ACC112 (cell line): ENCODE results near the gene PLOD3.
"Not testable (repeated sequence)": the region's sequence is repeated elsewhere in the genome, so short reads cannot be mapped to it uniquely, and the experiment has no call there.

Experiments used
- H2AFZ ChIP-seq: fragments of 200-600 bp; sonication (generic); one replicate; pipeline ENCODE4 v1.6.0; 2017; ENCODE audit warnings: antibody characterized with exemption, low read length; ENCODE audit not compliant: unreplicated experiment
- H3K27ac ChIP-seq: fragments of 200-600 bp; sonication (generic); 2 replicates; pipeline ENCODE4 v1.5.1; 2014; ENCODE audit warnings: low read depth, mild to moderate bottlenecking, antibody characterized with exemption, low read length, moderate library complexity
- H3K27me3 ChIP-seq: fragments of 200-600 bp; sonication (generic); 2 replicates; pipeline ENCODE4 v1.6.1; 2014; ENCODE audit warnings: mild to moderate bottlenecking, antibody characterized with exemption, low read length, moderate library complexity, mixed read lengths; ENCODE audit not compliant: insufficient read depth
- H3K36me3 ChIP-seq: fragments of 200-600 bp; sonication (generic); 2 replicates; pipeline ENCODE4 v1.6.1; 2016; ENCODE audit warnings: mild to moderate bottlenecking, antibody characterized with exemption, low read length, moderate library complexity, mixed read lengths; ENCODE audit not compliant: insufficient read depth
- H3K4me1 ChIP-seq: fragments of 200-600 bp; sonication (generic); one replicate; pipeline ENCODE4 v1.6.1; 2016; ENCODE audit warnings: low read length, mixed read lengths; ENCODE audit not compliant: insufficient read depth, unreplicated experiment, control insufficient read depth
- H3K4me3 ChIP-seq: fragments of 200-600 bp; sonication (generic); 2 replicates; pipeline ENCODE4 v1.5.1; 2014; ENCODE audit warnings: mild to moderate bottlenecking, low read depth, low read length
- H3K79me2 ChIP-seq: fragments of 200-600 bp; sonication (generic); one replicate; pipeline ENCODE4 v1.6.0; 2016; ENCODE audit warnings: low read length; ENCODE audit not compliant: control insufficient read depth, unreplicated experiment, insufficient read depth

Gene PLOD3

GRCh38 chr7:101207459-101207858, 9.9 kb downstream of the PLOD3 start:
- no peaks in the 10 kb centered on the region for H3K79me2 ChIP-seq
- H3K27ac ChIP-seq, result no peak overlapping the region
- peaks cover 2% of the 10 kb centered on the region; the same call in 1 of the 2 replicates for H3K36me3 ChIP-seq
- peaks cover 4% of the 10 kb centered on the region; the same call in 1 of the 2 replicates for H3K27me3 ChIP-seq
- no peak overlapping the region for H3K4me3 ChIP-seq
- no peaks in the 10 kb centered on the region for H3K4me1 ChIP-seq
- H2AFZ ChIP-seq, result no peak overlapping the region

- no peaks in the 10 kb centered on the region for H3K79me2 ChIP-seq
- no peak overlapping the region for H3K27ac ChIP-seq
- no peak overlapping the region for H2AFZ ChIP-seq
- H3K36me3 ChIP-seq, result peaks cover 2% of the 10 kb centered on the region; the same call in 1 of the 2 replicates
- peaks cover 12% of the 10 kb centered on the region for H3K27me3 ChIP-seq
- H3K4me3 ChIP-seq, result no peak overlapping the region
- H3K4me1 ChIP-seq, result peaks cover 6% of the 10 kb centered on the region
Measured at GRCh38 chr7:101206665-101207042, 10.7 kb downstream of the PLOD3 start.

GRCh38 chr7:101205901-101206664, 11.3 kb downstream of the PLOD3 start:
- H3K27ac ChIP-seq, result no peak overlapping the region

GRCh38 chr7:101203740-101204738, 13.3 kb downstream of the PLOD3 start:
- H2AFZ ChIP-seq, H3K79me2 ChIP-seq, H3K4me1 ChIP-seq, H3K27ac ChIP-seq, H3K4me3 ChIP-seq, H3K36me3 ChIP-seq: not testable (repeated sequence)
- H3K27me3 ChIP-seq, result peaks cover 28% of the 10 kb centered on the region

More at GRCh38 chr7:101205901-101206664, 11.3 kb downstream of the PLOD3 start:
- H3K4me1 ChIP-seq, result peaks cover 6% of the 10 kb centered on the region
- H3K4me3 ChIP-seq, result no peak overlapping the region
- H3K36me3 ChIP-seq, result peaks cover 2% of the 10 kb centered on the region; the same call in 1 of the 2 replicates
- H2AFZ ChIP-seq, result no peak overlapping the region
- H3K79me2 ChIP-seq, result no peaks in the 10 kb centered on the region
- peaks cover 17% of the 10 kb centered on the region for H3K27me3 ChIP-seq

- no peaks in the 10 kb centered on the region for H3K79me2 ChIP-seq
- no peak overlapping the region for H2AFZ ChIP-seq
- H3K4me3 ChIP-seq, result no peak overlapping the region
- peaks cover 28% of the 10 kb centered on the region for H3K27me3 ChIP-seq
- H3K4me1 ChIP-seq, result peaks cover 6% of the 10 kb centered on the region
- H3K36me3 ChIP-seq, result no peaks in the 10 kb centered on the region
- no peak overlapping the region for H3K27ac ChIP-seq
Measured at GRCh38 chr7:101202603-101202918, 14.8 kb downstream of the PLOD3 start.

GRCh38 chr7:101201695-101202602, 15.4 kb downstream of the PLOD3 start:
- no peaks in the 10 kb centered on the region for H3K79me2 ChIP-seq
- peak overlapping the region; percentile 70; the same call in 1 of the 2 replicates for H3K4me3 ChIP-seq
- H3K27ac ChIP-seq, result no peak overlapping the region
- H3K4me1 ChIP-seq, result peaks cover 6% of the 10 kb centered on the region
- no peaks in the 10 kb centered on the region for H3K36me3 ChIP-seq
- H2AFZ ChIP-seq, result no peak overlapping the region
- peaks cover 28% of the 10 kb centered on the region for H3K27me3 ChIP-seq

- Histone ChIP-seq H3K4me3 (peak within 1 kb of the TSS; percentile 70; the same call in 1 of the 2 replicates), H3K27me3 (peaks cover 28% of the 10 kb centered on the region), H3K79me2 (no peaks in the 10 kb centered on the region), H3K36me3 (no peaks in the 10 kb centered on the region), H3K27ac (no peak within 1 kb of the TSS), H3K4me1 (peaks cover 6% of the 10 kb centered on the region), H2AFZ (no peak within 1 kb of the TSS)
Measured at GRCh38 chr7:101200862-101201599, 16.4 kb downstream of the PLOD3 start, which contains the start of gene MOGAT3. Gene MOGAT3, minus strand, starts transcription at chr7:101201036. Its CDS starts 182 bp downstream, at chr7:101200854.

- Histone ChIP-seq H3K4me3 (no peak overlapping the region), H2AFZ (no peak overlapping the region), H3K27me3 (peaks cover 28% of the 10 kb centered on the region), H3K79me2 (no peaks in the 10 kb centered on the region), H3K4me1 (peaks cover 6% of the 10 kb centered on the region), H3K36me3 (no peaks in the 10 kb centered on the region), H3K27ac (no peak overlapping the region)
Measured at GRCh38 chr7:101200504-101200861, 16.9 kb downstream of the PLOD3 start.

- not testable (repeated sequence) for H3K4me1 ChIP-seq, H3K4me3 ChIP-seq, H2AFZ ChIP-seq, H3K79me2 ChIP-seq, H3K36me3 ChIP-seq, H3K27ac ChIP-seq
- peaks cover 28% of the 10 kb centered on the region for H3K27me3 ChIP-seq
Measured at GRCh38 chr7:101199522-101199921, 17.9 kb downstream of the PLOD3 start.
